ENCODE results near the gene ACTR1A.

DNA sequence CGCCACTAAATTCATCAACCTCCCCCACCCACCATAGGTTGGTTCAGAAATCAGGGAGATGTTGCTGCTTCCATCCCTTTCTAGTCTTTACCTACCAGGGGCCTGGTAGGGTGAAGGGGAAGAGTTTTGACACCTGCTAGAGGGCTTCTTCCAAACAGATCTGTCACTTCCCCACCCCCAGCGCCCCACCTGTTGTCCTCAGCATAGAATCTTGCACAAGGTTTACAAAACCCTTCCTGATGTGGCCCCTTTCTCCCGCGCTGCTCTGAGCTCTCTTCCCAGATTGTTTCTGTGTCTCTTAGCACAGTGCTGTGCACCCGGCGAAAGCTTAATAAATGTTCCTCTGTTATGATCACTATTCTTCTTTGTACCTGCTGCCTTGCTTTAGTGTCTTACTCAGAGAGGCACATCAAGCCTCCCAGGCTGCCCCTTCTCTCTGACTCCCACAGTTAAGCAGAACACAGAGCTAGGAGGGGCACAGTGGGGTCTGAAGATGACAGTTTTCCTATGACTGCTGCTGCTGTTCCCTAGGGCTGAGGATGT, 39.9 kb downstream of the ACTR1A start:
- no peak for TF ChIP-seq POLR2A (IDR thresholded peaks at IDR 0.05)
- TF ChIP-seq, protein P1, sequence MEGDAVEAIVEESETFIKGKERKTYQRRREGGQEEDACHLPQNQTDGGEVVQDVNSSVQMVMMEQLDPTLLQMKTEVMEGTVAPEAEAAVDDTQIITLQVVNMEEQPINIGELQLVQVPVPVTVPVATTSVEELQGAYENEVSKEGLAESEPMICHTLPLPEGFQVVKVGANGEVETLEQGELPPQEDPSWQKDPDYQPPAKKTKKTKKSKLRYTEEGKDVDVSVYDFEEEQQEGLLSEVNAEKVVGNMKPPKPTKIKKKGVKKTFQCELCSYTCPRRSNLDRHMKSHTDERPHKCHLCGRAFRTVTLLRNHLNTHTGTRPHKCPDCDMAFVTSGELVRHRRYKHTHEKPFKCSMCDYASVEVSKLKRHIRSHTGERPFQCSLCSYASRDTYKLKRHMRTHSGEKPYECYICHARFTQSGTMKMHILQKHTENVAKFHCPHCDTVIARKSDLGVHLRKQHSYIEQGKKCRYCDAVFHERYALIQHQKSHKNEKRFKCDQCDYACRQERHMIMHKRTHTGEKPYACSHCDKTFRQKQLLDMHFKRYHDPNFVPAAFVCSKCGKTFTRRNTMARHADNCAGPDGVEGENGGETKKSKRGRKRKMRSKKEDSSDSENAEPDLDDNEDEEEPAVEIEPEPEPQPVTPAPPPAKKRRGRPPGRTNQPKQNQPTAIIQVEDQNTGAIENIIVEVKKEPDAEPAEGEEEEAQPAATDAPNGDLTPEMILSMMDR (IDR thresholded peaks at IDR 0.05): no peak

Measured in esophagus squamous epithelium (tissue), 4 donors.